Right forelimb (tissue), 1 donor: ENCODE data around the gene INPP5B.
"Not testable (repeated sequence)": the region's sequence is repeated elsewhere in the genome, so short reads cannot be mapped to it uniquely, and the experiment has no call there.

Experiments
- DNase-seq: peaks from one replicate; pipeline ENCODE4 v3.0.0-alpha.2; 2018

Gene INPP5B

DNA sequence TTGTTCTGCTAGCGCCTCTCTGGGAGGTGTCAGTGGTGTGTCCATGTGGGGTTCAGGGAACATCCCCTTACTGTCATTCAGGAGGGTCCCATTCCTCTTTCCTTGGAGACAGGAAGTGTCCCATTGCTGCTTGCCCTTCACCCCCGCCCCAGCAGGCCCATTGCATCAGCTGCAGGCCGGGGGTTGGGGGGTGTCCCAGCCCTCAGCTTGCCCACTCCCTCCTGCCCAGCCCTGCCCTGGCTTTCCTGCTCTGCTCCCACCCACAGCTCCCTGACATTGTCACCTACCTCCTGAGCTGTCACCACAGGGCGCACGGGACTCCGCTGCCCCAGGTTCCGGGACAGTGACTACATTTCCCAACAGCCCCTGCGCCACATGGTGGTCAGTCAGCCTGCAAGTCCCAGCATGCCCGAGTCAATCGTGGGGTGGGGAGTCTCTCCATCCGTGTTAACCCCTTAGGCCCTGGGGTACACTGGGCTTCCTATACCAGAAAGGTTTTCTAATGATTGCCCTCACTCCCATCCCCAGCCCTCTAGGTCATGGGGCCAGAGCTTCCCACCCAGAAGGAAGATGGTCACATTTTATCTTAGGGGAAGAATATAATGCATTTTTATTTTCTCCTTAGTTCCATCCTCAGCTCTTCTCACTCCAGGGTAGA is at the start of gene INPP5B:
INPP5B (minus strand) TSS at position 351 of the 658 bp plus-strand sequence. CDS start 745 bp downstream, outside the sequence.
- DNase-seq, result peak; percentile 92

DNA sequence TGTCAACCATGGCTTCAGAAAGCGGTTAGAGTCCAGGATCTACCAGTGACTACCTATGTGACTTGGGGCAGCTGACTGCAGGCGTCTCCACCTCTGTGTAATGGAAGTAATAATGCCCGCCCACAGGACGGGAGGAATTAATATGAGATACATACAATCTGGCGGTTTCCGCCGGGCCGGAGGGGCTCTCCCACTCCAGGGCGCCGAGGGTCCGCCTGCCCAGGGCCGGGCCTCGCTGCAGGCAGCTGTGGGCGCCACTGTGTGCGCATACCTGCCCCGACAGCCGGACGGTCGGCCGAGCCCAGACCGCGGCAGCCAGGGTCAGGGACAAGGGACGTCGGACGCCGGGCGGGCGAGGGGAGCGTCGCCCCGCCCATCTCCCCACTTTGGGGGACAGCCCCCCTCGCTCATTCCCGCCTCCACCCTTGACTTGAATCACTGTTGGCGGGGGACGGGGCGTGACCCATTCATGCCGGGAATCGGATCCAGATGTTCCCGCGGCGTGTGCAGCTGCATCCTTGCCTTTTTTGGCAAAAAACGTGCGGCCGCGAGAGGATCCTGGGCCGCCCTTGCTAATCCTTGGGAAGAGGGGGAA is 49.0 kb upstream of the INPP5B start:
- DNase-seq, result peak; percentile 95

DNA sequence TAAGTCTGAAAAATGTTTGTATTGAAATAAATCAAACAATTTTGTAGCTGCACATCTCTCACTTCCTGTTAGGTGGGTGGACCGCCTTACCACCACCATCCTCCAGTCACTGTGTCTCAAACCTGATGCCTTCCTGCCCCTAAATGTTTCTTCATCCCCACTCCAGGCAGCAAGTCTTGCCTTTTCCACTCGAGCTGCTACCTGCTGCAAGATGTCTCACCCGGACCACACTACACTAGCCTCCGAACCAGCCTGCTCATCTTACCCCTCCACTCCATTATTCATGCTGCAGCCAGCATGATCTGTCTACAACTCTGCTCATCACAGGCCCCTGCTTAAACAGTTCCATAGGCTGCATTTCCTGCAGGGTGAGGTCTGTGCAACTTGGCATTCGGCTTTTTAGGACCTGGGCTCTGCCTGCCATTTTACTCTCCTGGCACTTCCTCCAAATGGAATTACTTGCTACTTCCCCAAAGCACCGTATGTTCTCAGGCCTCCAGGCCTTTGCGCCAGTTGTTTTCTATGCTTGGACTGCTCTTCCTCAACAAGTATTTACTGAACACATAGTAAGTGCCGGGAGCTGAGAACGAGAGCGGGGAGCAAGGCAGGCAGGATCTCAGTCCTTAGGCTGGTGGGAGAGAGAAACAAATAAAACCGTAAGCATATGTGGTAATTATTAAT is 48.2 kb upstream of the INPP5B start:
- peak; percentile 45 for DNase-seq

DNA sequence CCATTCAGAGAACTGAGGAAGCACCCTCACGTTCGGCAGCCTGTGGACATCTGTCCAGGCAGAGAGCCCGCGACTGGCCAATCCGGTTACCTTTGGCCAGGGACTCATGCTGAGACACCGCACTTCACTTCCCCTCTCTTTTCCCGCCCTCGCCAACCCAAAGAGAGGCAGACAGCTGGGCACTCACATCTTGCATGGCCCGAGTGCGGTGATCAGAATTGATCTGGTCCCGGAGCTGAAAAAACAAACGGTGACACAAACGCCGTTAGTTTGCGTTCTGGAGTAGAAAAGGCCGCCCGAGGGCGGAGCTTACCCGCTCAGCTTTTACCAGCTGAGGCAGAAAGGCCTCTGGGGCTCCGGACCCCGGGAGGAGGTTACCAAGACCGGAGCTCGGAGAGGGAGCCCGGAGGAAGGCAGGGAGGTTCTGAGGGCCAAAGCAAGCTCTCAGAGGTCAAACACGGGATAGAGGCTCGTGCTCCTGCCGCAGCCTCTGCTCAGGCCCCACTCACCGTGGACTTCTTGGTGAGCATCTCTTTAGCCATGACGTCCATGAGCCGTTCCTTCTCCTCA is 42.6 kb upstream of the INPP5B start:
- DNase-seq, result peak; percentile 54

DNA sequence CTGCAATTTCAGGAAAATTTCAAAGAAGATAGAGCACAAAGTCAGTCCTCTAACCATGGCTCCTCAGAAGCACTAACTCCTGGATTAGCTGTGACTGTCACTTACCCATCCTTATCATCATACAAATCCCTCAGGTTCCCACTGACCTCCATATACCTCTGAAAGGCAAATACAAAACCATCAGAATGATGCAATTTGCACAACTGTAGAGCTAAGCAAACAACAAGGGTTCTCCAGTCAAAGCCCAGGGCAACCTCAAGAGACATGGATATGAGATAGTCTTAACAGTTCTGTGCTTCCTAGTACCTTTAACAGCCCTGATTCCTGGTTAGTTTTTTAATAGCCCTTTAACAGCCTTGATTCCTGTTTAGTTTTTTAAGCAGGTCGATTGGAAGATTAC is 40.8 kb upstream of the INPP5B start:
- no peak for DNase-seq

DNA sequence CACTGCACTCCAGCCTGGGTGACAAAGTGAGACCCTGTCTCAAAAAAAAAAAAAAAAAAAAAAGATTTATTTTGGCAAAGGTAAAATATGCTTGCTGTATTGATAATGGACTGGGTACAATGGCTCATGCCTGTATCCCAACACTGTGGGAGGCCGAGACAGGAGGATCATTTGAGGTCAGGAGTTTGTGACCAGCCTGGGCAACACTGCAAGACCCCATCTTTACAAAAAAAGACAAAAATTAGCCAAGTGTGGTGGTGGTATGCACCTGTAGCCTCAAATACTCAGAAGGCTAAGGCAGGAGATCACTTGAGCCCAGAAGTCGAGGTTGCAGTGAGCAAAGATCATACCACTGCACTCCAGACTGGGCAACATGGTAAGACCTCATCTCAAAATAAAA is 36.7 kb upstream of the INPP5B start:
- no peak for DNase-seq

DNA sequence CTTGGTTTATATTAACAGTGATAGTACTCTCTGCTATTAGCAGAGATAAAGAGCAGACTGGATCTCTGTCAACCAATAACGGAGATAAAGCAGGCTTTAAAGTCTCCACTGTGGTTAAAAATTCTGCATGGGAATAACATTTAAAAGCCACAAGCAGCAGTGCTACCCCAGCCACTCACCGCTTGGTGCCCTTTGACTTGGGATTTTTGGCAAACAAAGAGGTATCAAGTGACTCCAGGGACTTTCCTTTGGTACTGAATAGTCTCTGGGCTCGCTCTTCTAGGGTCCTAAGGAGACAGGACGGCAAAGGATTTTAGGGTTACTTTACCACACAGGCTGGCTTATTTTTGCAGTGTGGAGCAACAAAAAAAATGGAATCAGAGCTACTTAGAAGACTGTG is 31.7 kb upstream of the INPP5B start:
- no peak for DNase-seq

DNA sequence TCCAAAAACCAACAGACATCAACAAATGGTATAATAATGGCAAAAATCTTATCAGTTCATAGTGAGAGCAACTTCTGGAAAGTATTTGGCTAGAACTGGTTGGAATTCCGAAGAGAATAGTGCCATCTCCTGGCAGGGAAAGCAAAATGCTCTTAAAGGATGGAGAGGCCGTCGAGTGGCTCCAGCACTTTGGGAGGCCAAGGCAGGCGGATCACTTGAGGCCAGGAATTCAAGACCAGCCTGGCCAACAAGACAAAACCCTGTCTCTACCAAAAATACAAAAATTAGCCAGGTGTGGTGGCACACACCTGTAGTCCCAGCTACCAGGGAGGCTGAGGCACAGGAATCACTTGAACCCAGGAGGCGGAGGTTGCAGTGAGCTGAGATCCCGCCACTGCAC is 28.2 kb upstream of the INPP5B start:
- not testable (repeated sequence) for DNase-seq

DNA sequence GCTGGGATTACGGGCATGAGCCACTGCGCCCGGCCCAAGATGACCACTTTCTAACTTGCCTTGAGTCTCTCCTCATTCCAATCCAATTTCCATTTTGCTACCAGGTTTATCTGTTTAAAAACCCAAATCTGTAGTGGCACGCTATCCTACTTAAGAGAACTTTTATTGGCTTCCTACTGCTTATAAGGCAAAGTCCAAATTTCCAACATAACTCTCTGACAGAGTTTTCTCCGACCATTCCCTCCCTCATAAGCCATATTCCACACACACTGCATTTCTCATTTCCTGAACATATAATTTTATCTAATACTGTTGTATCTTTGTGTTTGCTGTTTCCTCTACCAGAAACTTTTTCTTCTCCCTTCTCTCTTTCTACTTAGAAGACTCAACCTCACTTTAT is 27.7 kb upstream of the INPP5B start:
- DNase-seq, result no peak

DNA sequence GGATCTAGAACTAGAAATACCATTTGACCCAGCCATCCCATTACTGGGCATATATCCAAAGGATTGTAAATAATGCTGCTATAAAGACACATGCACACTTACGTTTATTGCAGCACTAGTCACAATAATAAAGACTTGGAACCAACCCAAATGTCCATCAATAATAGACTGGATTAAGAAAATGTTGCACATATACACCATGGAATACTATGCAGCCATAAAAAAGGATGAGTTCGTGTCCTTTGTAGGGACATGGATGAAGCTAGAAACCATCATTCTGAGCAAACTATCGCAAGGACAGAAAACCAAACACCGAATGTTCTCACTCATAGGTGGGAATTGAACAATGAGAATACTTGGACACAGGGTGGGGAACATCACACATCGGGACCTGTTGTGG is 26.8 kb upstream of the INPP5B start:
- not testable (repeated sequence) for DNase-seq

DNA sequence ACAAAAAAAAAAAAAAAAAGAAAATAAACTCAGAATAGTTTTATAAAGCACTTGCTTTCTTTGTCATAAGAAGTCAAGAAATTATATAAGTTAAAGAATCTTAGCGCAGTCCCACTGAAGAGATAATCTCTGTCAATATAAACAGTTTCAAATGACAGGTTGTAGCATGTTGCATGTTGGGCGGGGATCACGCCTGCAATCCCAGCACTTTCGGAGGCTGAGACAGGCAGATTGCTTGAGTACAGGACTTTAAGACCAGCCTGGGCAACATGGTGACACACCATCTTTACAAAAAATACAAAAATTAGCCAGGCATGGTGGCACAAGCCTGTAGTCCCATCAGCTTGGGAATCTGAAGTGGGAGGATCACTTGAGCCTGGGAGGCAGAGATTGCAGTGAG is 18.4 kb upstream of the INPP5B start:
- no peak for DNase-seq

DNA sequence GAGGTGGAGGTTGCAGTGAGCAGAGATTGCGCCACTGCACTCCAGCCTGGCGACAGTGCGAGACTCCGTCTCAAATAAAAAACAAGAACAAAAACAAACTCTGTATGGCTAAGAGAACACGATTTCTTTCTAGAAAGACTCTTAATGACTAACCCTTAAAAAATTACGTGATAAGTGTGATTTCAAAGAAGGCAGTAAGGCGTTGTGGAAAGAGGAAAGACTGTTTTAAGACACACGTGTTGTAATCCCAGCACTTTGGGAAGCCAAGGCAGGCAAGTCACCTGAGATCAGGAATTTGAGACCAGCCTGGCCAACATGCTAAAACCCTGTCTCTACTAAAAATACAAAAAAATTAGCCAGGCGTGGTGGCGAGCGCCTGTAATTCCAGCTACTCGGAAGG is 17.3 kb upstream of the INPP5B start:
- DNase-seq, result not testable (repeated sequence)

DNA sequence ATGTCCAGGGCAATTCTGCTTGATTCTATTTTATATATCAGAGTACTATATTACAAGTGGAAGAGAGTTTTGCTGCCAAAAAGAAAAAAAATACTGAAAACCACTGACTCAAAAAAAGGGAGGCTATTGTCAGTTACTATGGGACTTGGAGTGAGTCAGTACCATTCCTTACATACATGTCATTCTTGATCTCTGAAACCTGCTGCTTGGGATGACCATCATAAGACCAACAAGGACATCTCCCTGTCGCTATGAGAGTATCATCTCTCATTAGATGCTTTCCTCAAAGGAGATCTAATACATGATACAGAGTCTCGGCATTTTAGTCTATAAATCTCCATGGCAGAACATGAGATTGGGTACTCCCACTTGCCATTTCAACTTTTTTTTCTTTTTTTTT is 11.8 kb upstream of the INPP5B start:
- DNase-seq, result no peak

DNA sequence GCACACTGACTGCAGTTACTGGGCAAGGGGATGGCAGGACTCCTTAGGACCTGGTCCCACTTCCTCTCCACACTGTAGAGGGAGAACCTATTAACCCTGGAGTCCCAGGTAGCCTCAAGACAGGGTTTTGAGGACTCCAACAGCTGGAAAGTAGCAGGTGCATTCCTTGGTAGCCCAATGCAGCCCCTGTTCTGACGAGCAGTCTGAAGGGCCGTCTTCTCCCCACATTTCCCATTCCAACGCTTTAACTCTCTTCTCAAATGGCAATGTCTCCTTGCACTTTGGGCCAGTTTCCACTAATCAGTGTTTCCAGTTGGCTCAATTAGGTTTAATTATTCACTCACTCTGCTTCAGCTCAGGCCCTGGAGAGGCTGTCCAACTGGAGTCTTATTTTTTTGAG is 8.8 kb upstream of the INPP5B start:
- DNase-seq, result no peak

DNA sequence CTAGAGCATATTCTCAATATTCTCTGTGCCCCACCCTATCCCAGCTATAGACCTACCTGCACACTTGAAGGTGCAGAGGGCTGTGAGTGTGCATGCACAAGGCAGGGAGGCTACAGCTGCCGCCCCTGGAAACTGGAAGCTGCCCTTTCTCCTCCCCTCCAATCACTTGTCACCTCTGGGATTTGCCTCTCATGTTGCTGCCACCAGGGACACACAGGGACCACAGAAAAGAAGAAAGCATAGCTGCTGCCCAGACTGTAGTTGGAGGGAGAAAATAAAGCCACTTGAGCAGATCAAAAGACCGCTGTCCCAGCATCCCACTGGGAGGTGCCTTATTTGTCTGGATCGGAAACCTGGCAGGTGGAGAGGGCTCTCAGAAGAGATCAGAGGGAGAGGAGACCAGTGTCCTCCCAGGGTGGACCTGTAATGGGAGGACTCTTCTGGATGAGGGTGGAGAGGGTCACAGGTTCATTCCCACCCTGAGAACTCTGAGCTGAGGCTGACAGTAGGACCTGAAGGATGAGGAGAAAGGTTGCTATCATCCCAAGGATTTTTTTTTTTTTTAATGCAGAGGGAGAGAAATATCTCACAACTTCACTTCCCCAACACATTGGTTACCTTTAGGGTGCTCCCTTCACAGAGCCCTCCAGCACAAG is 7.6 kb upstream of the INPP5B start:
- no peak for DNase-seq

DNA sequence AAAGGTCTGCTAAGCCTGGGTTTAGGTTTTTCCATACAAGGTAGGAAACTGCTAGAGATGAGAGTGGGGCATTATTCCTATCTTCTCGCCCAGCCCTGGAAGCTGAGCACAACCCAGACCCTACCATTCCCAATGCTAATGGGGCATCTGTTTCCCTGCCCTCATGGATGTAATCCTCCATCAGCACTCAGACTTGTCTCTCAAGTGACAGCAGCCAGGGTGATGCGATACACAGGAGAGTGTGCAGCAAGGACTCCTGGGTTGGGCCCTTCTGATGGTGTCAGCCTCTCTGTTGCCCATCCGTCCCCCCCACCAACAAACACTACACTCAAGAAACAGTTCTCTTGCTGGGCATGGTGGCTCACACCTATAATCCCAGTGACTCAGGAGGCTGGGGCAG is 5.9 kb upstream of the INPP5B start:
- DNase-seq, result no peak

DNA sequence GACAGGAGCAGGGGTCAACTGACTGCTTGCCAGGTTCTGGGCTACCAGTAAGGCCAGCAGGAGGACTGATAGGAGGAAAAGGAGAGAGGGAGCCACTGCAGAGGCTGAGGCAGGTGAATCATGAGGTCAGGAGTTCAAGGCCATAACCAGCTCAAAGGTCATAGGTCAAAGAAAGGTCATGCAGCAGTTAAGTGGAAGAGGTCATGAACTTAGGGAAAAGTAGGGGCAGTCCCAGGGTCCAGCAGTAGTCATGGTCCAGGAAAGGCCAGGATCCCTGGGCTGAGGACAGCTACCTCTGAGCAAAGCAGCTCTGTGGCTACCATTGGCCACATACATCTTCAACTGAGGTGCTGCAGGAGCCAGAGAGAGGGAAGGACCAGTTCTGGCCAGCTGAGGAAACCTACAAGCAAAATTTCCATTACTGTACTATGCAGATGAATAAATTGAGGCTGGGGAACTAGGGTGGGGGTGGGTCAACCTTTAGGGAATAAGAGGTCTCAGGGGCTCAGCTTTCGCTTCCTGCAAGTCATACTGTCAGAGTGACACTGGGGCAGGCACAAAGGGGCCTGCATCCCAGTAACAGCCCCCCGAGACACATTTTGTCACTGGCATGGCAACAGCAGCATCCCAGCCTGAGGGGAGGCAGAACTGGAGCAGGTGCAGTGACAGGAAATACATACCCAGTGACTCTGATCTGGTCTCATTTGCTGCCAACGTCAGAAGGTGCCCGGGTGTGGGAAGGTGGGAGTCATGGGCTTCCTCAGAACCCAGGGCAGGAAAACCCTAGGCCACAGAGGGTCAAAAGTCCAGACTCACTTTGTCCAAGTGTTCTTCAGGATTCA is 5.2 kb upstream of the INPP5B start:
- no peak for DNase-seq

DNA sequence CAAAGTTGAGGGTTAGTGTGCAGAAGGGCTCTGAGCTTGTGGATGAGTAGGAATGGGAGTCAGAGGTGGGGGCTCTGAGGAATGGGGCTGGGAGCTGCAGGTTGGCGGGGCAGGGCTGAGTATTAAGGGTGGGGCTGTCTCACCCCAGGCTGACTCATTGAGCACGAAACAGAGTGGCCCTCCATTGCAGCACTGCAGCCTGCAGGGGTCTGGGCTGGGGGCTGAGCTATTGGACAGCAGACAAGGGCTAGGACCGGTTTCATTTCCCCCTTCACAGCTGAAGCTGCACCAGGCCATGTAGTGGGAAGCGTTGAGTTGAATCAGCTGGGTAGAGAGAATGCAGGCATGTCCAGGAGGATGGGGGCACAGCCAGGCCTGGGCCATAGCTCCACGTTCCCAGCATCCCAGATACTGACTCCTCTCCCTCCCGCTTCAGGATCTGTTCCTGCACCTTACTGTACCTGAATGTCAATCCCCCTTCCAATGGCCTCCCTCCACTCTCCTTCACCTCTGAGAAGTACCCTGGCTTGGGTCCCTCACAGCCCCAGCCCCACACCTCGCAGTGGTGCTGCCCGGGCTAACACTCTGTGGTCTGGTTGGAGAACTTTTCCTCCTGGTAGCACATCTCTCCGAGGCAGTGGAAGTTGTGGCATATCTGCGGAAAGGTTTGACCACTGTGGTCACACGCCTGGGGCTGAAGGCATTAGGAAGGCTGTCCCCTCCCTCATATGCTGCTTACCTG is 4.4 kb upstream of the INPP5B start:
- DNase-seq, result no peak

DNA sequence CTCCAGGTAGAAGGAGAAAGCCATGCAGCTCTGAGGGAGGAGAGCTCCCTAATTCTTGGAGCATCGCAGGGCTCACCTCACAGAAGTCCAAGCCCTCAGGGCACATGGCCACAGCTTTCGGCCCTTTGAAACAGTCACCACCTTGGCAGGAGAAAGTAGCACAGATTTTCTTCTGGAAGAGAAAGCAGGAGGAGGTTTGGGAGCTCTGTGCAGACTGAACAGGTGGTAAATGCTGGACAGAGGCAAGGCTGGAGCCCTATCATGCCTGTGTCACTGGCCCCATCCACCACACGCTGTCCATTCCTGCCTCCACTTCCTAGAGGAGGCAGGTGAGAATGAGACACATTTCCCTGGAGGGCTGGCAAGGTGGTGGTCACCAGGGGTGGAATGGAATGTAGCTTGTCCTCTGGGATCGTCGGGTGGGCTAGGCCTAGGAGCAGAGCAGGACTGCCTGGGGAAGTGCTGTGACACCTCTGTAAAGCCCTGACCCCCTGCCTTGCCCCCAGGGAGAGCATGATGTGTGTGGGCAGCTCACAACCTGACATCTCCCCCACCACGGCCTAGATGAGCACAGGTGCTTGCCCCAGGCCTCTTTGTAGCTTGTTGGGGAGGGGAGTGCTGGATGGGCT is 2.8 kb upstream of the INPP5B start:
- no peak for DNase-seq

DNA sequence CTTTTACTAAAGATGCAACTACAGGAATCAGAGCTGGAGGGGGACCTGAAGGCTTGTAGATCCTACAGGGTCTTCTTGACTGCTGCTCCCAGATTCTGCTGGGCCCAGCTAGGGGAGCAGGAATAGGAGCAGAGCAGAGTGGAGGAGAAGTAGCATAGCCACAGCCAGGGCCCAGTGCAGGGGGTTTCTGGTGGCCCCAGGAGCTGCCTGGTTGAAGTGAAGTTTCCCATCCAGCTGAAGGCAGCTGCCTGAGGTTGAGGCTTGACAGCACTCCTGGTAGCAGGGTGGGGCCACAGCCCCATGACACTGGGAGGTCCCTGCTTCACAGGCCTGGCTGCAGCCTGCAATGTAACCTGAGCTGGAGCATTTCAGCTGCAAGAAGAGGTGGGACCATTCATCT is 2.0 kb upstream of the INPP5B start:
- DNase-seq, result no peak

DNA sequence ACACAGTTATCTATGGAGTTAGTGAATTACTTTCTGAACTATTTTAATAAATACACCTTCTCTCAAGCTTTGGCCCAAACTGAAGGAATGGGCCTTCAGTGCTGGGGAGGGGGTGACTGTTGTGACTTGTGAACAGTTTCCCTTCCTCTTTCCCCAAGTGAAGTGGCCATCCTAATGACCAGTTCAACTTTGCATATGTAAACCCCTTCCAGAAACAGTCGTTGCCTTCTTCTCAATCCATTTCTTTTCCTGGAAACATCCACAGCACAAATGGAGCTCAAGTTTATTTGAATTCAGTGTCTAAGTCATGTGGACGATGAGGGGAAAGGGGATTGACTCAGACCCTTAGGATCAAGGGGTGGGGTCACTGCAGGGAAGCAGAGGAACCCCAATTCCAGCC is 1.3 kb upstream of the INPP5B start:
- no peak for DNase-seq
